Stimulated activated CD8-positive, alpha-beta memory T cell treated with anti-CD3 and anti-CD28 coated beads, Interleukin-15, amount 100 ng/mL, for 24 hours (primary cell): Measurements from ENCODE around the gene CDKN2AIPNL.

Source experiments
- DNase-seq: peaks from one replicate; pipeline ENCODE4 v3.0.0-alpha.2; 2020; ENCODE audit warnings: low read depth

The CDKN2AIPNL gene, protein sequence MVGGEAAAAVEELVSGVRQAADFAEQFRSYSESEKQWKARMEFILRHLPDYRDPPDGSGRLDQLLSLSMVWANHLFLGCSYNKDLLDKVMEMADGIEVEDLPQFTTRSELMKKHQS

DNA sequence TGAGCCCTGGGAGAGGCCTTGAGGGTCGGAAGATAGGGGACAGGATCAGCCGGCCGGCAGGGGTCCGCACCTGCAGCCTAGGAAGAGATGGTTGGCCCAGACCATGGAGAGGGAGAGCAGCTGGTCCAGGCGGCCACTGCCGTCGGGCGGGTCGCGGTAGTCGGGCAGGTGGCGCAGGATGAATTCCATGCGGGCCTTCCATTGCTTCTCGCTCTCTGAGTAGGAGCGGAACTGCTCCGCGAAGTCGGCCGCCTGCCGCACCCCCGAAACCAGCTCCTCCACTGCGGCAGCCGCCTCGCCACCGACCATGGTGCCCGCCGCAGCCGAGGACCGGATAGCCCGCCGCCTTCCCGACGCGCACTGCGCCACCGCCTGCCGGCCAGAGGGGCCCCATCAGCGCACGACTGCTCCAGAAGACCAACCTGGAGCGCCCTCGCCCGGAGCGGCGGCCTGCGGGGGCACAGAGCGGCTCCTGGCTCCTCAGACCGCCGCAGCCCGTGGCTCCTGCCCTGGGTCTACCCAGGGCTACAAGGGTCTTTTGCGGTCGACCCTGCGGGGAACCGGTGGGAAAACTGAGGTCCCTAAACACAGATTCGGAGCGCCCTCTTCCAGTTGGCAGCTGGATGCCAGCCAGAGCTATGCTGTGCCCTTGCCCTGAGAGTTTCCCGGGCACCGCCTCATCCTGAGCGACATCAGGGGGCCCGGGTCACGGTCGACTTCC, at the start of gene CDKN2AIPNL:
TSS of gene CDKN2AIPNL (minus strand) at position 336 of the 721 bp plus-strand sequence. CDS start at position 309, 27 bp downstream.
- peak; percentile 78 for DNase-seq

DNA sequence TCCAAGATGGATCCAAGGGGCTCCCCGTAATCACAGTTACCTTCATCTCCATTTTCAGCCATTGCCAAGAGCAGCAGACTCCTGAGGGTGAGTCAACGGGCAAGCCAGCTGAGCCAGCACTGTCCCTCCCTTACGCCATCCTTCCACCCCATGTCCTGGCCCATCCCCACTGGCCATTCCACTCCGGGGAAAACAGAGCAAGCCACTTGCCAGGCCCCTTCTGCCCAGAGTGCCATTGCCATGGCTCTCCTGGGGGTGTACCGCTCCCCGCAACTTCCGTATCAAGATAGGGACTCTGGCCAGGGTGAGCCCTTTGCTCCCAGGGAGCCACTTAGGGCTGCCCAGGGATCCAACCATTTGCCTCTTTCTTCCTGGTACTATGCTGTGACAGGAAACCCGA, 48.9 kb upstream of the CDKN2AIPNL start:
- no peak for DNase-seq

DNA sequence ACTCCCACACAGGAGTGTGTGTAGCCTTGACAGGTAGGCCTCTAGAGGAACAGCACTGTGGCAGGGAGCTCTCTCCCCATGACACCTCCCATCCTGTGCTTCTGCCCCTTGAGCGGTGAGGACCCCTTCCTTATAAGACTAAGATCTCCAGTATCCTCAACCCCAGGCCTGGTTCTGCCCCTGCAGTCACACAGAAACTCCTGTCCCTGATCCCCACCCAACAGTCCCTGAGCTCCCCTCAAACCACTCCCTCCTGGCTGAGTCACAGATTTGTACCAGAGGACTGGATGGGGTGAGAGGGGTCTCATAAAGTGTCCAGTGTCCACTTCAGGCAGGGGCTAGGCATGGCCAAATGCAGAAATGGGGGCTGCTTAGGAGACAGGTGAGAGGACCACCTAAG, 47.8 kb upstream of the CDKN2AIPNL start:
- no peak for DNase-seq

DNA sequence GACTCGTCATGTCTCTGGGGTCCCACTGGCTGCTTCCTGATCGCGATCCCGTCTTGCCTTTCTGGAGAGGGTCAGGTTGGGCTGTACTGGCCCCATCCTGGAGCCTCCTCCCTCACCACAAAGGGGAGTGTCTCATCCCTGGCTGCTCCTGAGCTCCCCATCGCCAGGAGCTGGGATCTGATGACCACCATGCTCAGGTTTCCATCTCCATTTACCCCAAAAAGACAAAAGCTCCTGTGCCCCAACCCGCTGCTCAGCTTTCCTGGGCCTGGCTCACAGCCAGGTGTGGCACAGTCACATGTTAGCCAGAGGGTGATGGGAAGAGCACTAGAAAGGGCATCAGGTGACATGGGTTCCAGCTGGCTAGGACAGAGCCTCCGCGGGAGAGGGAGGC, 47.3 kb upstream of the CDKN2AIPNL start:
- no peak for DNase-seq

DNA sequence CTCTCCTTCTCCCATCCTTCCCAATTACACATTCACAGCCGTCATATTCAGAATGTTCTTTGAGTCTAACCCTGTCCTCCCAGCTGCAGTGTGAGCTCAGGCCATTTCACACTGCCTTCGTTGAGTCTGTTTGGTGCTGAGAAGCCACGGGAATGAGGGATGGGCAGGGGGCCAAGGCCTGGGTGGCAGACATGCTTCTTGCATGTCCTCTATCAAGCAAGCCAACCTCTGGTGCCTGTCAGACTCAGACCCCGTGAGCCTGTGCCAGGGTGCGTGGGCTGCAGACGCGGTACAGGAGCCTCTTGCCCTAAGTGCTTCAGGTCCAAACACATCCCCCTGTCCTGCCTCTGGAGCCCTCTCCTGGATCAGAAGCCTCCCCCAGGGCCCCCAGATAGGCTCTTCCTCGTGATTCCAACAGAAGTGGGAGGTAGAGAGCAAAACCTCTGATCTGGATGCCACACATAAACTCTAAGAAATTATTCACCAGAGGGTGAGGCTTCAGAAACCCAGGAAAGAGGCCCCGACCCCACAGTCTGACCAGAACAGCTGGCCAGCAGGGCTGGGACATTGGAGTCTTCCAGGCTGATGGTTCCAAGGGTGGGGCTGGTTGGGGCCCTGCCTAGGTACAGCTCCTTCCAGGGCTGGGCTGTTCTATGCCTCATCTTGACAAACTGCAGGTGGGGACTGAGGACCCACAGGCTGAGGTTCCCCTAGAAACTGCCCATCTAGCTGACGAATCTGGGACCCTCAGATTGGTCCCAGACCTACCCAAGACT, 46.7 kb upstream of the CDKN2AIPNL start:
- no peak for DNase-seq

DNA sequence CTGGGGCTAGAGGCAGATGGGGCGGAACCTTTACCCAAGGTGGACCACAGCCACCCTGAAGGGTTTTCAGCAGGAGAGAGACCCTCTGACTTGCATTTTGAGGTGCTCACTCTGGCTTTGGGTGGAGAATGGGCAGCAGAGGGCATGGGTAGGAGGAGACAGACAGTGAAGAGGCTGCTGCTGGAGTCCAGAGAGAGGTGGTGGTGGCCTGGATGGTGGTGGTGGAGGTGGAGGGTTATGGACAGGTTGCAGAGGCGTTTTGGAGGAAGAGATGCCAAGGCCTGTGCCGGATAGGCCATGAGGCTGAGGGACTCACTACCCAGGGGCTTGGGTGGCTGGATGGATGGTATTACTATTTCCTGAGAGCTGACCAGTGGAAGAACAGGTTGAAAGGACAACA, 46.1 kb upstream of the CDKN2AIPNL start:
- DNase-seq = no peak

DNA sequence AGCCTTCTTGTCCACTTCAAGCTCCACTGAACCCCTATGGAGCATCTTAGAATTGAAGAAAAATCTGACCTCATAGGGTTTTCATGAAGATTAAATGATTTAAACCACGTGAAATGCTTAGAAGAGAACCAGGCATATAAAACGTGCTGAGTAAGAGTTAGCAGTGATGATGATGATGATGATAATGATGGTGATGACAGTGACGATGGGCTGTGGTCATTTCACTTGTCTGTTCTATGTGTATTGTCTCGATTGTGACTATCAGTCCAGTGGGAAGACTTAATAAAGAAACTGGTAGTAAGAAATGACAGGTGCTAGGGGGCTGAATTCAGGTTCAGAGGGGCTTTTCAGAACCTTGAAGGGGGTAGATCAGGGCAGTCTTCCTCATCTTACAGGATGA, 45.1 kb upstream of the CDKN2AIPNL start:
- no peak for DNase-seq

DNA sequence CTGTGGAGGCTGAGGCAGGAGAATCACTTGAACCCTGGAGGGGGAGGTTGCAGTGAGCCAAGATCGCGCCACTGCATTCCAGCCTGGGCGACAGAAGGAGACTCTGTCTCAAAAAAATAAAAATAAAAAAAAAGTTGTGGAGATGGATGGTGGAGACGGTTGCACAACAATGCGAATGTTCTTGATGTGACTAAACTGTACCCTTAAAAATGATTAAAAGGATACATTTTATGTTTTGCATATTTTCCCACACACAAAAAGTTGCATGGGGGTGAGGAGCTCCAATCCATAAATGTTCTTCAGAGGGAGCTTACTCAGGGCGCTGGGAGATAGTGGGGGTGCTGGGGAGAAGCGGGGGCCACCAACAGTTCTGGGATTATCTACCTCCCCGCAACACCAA, 43.8 kb upstream of the CDKN2AIPNL start:
- DNase-seq = no peak

DNA sequence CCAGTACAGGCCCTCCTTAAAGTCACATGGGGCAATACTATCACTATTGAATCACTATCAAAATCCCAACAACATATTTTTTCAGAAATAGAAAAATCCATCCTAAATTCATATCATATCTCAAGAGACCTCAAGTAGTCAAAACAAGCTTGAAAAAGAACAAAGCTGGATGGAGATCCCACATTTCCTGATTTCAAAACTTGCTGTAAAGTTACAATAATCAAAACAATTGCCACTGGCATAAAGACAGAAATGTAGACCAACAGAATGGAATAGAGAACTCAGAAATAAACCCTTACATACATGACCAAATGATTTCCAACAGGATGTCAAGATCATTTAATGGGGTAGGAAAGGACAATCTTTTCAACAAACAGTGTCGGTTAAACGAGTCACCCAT, 41.3 kb upstream of the CDKN2AIPNL start:
- DNase-seq = no peak

DNA sequence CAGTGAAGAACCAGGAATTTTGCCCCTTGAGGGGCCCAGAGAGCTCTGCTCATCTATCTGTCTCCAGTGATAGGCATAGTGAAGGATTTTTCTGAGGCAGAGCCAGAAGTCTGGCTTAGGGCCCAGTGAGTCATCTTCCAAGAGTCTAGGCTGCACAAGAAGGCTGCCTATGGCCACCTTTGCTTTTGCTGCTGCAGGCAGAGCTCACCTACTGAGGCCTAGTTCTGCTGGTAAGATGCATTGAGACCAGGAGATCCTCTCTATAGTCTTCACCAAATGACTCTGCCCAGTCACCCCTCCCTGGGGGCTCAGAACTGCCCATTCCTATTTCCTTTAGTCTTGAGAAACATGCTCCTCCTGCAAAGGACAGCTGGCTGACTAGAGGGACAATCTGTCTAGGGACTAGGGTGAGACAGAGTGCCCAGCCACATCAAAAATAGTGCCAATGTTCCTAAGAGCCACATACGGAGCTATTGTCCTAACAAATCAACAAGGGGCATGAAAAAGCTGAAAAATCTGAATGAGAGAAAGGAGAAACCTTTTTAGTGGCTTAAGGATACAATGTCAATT, 40.3 kb upstream of the CDKN2AIPNL start:
- DNase-seq = no peak

DNA sequence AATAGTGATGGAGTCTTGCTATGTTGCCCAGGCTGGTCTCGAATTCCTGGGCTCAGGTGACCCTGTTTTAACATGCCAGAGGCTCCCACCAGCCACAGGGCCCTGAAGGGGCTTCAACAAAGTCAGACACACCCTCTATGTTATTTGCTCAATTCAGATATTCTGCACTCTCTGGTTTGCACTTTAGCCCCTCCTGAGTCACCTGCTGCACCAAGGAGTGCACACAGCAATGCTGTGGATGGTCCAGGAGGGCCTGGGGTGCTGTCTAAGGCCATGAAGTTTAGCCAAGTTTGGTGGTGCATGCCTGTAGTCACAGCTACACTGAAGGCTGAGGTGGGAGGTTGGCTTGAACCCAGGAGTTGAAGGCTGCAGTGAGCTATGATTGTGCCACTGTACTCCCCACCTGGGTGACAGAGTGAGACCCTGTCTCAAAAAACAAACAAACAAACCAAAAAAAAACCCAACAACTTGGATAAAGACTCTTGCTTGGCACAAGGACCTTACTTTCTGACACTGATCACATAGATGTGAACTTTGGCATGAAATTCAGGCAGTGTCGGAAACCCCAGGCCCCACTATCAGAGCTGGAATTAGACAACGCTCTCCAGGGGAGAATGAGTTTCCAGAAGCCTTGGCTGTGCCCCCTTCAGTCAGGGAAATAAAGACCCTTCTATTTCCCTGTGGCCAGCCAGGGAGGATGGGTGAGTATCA, 39.7 kb upstream of the CDKN2AIPNL start:
- DNase-seq = no peak

DNA sequence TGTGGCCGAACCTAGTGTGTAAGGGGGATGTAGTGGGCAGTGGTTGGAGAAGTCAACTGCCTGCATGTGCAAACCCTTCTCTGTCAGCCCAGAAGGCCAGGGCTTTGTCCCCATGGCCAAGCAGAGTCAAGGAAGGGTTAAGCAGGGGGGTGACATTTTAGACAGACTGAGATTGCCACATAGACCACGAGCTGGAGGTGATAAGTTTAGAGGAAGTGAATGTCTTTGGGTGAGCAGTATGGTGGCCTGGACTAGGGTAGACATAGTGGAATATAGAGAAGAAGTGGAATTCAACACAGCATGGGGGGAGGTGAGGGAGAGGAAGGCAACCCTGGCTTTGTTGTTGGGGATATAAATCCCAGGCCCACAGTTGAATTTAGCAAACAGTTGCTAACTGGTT, 38.7 kb upstream of the CDKN2AIPNL start:
- DNase-seq = no peak

DNA sequence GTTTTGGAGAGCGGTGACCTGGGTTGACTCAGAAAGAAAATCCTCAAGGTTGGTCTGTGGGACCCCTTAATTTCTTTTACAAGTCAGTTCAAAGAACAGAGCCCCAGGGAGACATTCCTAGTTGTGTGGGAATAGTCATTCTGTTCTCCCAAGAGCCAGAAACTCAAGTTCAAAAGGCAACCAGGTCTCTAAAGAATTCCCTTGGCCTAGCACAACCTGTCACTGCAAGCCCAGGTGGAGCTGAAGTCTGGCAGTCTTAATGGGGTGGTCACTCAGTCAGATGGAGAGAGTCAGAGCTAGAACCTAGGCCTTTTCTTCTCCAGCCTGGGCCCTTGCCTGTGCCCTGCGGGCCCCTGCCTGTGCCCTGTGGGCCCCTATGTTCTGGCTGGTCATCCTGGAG, 37.5 kb upstream of the CDKN2AIPNL start:
- DNase-seq = no peak

DNA sequence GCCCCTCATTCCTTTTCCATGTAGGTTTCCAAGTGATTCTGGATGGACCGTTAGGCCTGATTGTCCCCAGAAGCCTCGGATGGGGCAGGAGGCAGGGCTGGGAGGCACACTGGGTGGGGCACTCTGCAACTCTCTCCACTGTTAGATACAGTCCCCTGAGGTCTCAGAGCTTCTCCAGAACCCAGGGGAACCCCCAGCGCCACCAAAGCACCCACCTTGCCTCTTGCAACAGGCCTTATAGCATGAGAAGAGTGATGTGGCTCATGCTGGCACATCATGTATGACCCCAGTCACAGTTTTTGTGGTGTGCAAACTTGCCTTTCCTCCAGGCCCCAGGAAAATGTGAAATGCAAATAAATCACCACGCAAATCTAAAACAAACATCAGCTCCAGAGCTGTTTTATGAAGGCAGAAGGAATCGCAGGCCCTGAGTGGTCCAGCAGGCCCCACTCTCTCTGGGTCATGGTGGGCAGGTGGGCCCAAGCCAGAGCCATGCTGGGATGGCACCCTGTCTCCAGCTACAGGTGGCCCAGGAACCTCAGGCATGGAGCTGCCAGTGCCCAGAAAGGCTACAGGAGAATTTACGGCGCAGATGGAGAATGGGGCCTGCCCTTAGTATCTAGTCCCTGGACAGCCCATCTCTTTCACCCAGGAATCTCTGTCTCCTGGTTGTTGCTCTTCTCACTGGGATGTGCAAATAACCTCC, 36.3 kb upstream of the CDKN2AIPNL start:
- DNase-seq = no peak

DNA sequence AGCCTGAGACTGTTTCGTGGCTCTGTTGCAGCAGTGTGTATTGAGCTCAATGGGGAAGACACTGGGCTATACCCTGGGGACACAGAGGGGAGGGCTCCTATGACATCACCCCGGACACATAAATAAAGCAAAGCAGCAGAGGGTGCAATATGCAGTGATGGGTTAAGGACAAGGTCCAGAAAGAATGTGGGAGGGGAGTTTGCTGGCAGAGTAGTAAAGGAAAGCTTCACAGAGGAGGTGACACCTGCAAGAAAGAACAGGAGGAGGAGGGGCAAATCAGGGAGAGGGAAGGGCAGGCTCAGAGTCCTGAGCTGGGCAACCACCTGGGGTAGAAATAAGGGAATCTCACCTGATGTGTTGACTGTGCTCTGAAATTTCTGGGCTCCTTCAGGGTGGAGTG, 35.3 kb upstream of the CDKN2AIPNL start:
- no peak for DNase-seq

DNA sequence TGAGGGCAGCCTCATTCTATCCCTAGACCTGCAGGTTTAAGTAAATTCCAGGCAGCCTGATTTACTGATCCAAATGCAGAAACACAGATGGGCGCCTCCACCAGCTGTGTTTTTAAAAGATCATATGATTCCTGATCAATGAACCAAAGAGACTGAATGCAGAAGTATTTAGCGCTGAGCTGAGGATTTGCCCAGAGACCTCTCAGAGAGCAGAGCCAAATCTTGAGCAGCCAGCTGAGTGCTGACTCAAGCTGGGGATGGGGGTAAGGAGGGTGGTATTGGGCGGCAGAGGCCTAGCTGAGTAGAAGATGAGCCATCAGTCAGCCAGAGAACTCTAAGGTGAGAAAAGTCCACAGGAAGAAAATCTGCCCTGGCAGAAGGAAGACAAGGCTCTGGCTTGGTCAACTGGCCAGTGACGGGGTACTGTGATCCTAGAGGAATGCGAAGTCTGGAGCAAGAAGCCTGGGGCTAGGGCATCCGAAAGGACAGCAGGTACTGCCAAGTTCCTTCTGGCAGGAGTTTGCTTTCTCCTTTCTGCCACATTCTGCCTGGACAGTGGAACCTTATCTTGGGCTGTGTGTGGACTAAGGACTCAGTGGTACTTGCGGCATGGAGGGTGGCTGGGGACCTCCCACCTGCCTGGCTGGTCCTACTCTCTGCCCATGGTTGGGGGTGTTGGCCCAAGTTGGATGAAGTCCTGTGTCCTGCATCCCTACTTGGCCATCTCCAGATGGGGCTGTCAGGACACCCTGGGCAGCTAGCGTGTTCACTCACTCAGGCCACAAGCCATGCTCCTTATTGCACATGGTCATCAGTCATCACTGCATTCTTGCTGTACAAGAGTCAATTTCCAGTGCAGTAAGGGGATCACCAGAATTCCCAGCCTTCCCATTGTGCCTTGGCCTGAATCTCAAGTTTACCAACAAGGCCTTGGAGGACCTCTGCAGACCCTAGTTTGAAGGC, 34.5 kb upstream of the CDKN2AIPNL start:
- DNase-seq = no peak

DNA sequence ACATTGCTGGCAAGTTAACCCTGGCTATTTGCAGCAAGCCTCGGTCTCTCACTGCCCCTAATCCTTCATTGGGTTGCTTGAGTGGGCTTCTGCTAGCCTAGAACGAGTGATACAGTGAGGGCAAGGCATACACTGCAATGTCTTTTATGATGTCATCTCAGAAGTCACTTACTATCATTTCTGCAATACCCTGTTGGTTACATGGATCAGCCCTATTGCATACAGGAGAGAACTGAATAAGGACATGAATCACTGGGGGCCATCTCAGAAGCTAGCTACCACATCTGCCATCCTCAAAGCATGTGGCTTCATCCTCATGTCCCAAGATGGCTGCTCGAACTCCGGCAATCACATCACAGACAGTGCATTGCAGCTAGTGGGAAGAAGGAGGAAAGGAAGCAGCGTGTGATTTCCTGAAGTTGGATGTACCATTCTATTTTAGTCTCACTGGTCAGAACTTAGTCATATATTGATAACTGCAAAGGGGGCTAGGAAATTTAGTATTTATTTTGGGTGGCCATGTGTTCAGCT, 33.3 kb upstream of the CDKN2AIPNL start:
- no peak for DNase-seq

DNA sequence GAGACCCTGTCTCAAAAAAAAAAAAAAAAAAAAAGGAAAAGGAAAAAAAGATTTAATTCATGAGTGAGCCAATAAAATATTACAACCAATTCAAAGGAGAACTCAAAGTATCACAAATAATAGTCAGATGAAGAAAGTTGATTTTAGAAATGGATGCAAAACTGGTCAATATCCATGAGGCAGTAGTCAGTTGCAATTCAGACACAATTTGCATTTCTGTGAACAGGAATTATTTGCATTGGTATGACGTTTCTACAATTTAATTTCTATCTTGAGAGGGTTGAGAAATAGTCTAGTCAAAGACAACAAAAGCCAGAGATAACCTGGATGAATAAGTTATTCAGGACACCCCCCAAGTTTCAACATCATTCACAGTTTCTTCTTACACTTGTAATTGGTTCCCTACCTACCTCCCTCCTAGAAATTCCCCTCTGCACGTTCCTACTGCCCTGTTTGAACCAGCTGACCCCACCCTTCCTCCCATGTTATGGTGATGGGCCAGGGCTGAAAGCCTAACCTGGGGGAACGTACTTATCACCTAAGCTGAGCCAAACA, 28.6 kb upstream of the CDKN2AIPNL start:
- DNase-seq = no peak

DNA sequence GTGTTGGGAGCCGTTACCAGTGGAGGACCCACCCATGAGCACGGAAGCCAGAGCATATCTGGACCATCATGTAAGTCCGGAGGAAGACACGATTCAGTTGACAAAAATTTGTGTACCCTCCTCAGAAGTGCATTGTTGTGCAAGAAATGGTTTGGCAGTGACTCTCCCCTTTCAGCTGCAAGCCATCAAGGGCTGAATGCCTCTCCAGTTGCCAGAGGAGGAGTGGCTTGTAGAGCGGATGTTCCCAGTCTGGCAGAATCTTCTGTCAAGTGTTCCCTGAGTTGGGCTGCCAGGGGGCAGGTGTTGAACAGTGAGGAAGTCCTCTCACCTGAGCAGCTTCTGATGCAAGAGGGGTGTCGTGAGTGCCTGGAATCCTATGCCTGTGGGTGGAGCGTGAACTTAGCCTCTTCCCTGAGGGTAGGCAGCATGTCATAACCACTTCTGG, 27.6 kb upstream of the CDKN2AIPNL start:
- DNase-seq = no peak

DNA sequence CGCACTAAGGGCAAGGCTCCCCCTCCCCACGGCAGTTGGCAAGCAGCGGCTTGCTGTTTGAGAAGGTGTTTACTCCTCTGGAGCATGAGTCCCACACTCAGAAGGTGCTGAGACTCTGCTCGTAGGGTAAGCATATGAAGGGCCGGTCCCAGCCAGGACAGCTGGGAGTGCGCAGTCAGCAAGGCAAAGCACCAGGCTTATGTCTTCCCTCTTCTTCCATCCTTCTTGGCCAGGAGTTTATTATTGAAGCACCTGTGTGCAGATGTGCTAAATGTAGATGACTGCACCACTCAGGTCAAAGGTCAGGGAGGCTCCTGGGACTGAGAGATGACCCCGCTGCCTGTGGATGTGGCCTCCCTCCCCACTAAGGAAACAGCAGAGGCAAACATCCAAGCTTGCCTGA, 27.0 kb upstream of the CDKN2AIPNL start:
- no peak for DNase-seq
